ENCODE data around the gene PTAFR. TPM values are rescaled to one million over a fixed set of nuclear protein-coding genes. Genes with fewer than 3 reads are reported as not detected.

Gene PTAFR
- total RNA-seq, 4 donors from 2014 or later, result 2.0 to 51.7 (median 4.2) TPM

DNA sequence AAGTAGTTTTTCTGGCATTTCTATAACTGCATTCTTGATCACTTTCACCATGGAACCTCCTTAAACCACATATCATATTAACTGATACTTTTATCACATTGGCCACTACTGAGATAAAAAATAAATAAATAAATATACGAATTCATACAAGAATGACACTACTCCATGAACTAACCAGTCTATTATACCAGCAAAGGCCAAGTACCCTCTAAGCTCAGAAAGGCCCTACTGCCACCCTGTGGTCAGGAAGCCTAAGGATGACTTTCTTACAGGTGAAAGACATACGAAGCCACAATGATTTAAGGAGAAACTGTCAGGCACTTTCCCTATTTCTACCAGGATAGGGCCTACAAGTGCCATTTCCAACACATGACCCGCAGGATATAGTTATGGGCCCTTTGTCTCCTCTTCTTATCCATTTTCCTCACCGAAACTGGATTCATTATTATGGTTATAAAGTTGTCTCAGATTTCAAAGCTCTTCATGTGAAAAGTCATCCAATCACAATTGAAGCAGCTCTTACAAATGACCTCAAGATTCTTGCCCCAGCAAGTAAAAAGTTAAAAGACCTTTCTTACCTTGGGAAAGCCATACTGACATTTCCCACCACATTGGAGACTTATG, 32.4 kb upstream of the PTAFR start:
- Histone ChIP-seq H3K36me3 (peaks cover 0 to 71% (median 25%) of the 10 kb centered on the region in 4 donors), H3K4me3 (no peak overlapping the region), H3K4me1 (peaks cover 0 to 5% (median 0%) of the 10 kb centered on the region in 4 donors), H3K27ac (no peak overlapping the region), H3K27me3 (no peaks in the 10 kb centered on the region), H3K9me3 (no peaks in the 10 kb centered on the region)
- intact Hi-C loops (cut with DNase I; ENCODE audit: low total_unique reads) (no loop called here), in situ Hi-C loops (cut with MboI; ENCODE audit: low pct_ligation_motif_present in 1 of 4, low pct_unique_long_range_greater_than_20kb in 1 of 4, low sequenced_read_pairs in 3 of 4) (loop anchor here in 2 of 4 donors (5.0 to 25.0 kb wide), 2 partner anchors 117 to 347 kb away; partner anchors contain the start of gene THEMIS2 (in 1 of the 2))
- WGBS, 2 donors (ENCODE audit: low coverage in 1 of 2), result 14 to 32% methylated on average over 4 of the region's 4 CpGs
- no peak for TF ChIP-seq EP300 (IDR thresholded peaks at IDR 0.05; ENCODE audit: low read depth)
- TF ChIP-seq, protein P1, sequence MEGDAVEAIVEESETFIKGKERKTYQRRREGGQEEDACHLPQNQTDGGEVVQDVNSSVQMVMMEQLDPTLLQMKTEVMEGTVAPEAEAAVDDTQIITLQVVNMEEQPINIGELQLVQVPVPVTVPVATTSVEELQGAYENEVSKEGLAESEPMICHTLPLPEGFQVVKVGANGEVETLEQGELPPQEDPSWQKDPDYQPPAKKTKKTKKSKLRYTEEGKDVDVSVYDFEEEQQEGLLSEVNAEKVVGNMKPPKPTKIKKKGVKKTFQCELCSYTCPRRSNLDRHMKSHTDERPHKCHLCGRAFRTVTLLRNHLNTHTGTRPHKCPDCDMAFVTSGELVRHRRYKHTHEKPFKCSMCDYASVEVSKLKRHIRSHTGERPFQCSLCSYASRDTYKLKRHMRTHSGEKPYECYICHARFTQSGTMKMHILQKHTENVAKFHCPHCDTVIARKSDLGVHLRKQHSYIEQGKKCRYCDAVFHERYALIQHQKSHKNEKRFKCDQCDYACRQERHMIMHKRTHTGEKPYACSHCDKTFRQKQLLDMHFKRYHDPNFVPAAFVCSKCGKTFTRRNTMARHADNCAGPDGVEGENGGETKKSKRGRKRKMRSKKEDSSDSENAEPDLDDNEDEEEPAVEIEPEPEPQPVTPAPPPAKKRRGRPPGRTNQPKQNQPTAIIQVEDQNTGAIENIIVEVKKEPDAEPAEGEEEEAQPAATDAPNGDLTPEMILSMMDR (IDR thresholded peaks at IDR 0.05), result peak; percentile 55 to 68 (median 60)
- DNase-seq, result peak; percentile 73

DNA sequence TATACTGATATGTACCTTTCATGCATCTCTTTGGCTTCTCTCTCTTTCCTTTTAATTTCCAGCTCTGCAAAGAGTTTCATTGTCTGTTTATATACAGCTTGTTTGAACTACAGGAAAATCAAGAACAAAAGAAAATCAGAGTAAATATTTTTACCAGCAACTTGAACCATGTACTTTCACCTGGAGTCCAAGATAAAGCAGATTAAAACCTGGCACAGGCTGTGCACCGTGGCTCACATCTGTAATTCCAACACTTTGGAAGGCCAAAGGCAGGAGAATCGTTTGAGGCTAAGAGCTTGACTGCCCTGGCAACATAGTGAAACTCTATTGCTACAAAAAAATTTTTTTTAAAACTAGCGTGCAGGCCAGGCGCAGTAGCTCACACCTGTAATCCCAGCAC, 28.8 kb upstream of the PTAFR start:
- Histone ChIP-seq H3K4me3 (no peak overlapping the region), H3K36me3 (peaks cover 0 to 71% (median 36%) of the 10 kb centered on the region in 4 donors), H3K27me3 (no peaks in the 10 kb centered on the region), H3K9me3 (no peaks in the 10 kb centered on the region), H3K27ac (no peak overlapping the region), H3K4me1 (peaks cover 0 to 1% (median 0%) of the 10 kb centered on the region in 4 donors)
- DNase-seq, result no peak
- WGBS, 2 donors (ENCODE audit: low coverage in 1 of 2), result 59 to 67% methylated on average over 3 to 4 of the region's 4 CpGs
- TF ChIP-seq POLR2A (IDR thresholded peaks at IDR 0.05) (no peak), POLR2AphosphoS5 (IDR thresholded peaks at IDR 0.05) (no peak), EP300 (IDR thresholded peaks at IDR 0.05; ENCODE audit: low read depth) (no peak)
- TF ChIP-seq, protein P1 (IDR thresholded peaks at IDR 0.05), result no peak
- in situ Hi-C loops (cut with MboI; ENCODE audit: low pct_ligation_motif_present in 1 of 4, low pct_unique_long_range_greater_than_20kb in 1 of 4, low sequenced_read_pairs in 3 of 4), result loop anchor here in 2 of 4 donors (5.0 to 25.0 kb wide), 2 partner anchors 113 to 343 kb away; partner anchors contain the start of gene THEMIS2 (in 1 of the 2)
- intact Hi-C loops (cut with DNase I; ENCODE audit: low total_unique reads), result no loop called here

DNA sequence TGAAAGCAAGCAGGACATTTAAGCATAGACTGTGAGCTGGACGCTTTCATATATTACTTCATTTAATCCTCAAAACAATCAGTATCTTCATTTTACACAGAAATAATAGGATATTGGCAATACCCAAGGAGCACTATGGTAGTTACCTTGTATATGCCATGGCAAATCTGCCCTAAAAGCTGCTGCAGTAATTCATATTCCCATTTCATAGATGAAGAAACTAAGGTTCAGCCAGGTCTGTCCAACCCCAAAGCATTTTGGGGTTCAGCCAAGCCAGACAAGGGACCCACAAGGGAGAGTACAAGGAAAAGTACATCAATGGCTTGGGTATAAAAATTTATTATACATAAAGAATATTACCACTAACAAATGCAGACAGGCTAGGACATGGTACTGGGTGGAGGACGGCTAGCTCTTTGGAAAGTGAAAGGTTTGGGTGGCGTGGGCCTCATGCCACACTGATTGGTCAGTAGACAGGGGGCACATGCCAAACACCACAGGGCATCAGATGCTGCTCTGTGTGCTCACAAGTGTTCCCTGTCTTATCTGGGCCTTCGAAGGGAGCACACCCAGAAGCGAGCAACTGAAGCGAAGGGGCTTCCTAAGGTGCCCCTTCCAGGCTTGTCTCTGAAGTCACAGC, 23.9 kb upstream of the PTAFR start:
- H3K27me3 ChIP-seq, result no peaks in the 10 kb centered on the region
- in situ Hi-C loops (cut with MboI; ENCODE audit: low pct_ligation_motif_present in 1 of 4, low pct_unique_long_range_greater_than_20kb in 1 of 4, low sequenced_read_pairs in 3 of 4), result loop anchor here in 1 of 4 donors (25.0 kb wide), 1 partner anchor 338 kb away; the partner anchor contains the start of gene THEMIS2
- intact Hi-C loops (cut with DNase I; ENCODE audit: low total_unique reads), result no loop called here
- TF ChIP-seq, protein P1 (IDR thresholded peaks at IDR 0.05), result no peak
- TF ChIP-seq POLR2A (IDR thresholded peaks at IDR 0.05) (no peak), EP300 (IDR thresholded peaks at IDR 0.05; ENCODE audit: low read depth) (no peak), POLR2AphosphoS5 (IDR thresholded peaks at IDR 0.05) (no peak)
- no peak overlapping the region for H3K27ac ChIP-seq
- no peak overlapping the region for H3K4me3 ChIP-seq
- peaks cover 0 to 46% (median 25%) of the 10 kb centered on the region in 4 donors for H3K36me3 ChIP-seq
- 65 to 87% methylated on average over 2 to 6 of the region's 6 CpGs for WGBS, 2 donors (ENCODE audit: low coverage in 1 of 2)
- H3K4me1 ChIP-seq, result peaks cover 3 to 13% (median 7%) of the 10 kb centered on the region in 4 donors
- no peak for DNase-seq
- no peaks in the 10 kb centered on the region for H3K9me3 ChIP-seq
